ENCODE data around the gene AARS2.

- TF ChIP-seq, protein P1, sequence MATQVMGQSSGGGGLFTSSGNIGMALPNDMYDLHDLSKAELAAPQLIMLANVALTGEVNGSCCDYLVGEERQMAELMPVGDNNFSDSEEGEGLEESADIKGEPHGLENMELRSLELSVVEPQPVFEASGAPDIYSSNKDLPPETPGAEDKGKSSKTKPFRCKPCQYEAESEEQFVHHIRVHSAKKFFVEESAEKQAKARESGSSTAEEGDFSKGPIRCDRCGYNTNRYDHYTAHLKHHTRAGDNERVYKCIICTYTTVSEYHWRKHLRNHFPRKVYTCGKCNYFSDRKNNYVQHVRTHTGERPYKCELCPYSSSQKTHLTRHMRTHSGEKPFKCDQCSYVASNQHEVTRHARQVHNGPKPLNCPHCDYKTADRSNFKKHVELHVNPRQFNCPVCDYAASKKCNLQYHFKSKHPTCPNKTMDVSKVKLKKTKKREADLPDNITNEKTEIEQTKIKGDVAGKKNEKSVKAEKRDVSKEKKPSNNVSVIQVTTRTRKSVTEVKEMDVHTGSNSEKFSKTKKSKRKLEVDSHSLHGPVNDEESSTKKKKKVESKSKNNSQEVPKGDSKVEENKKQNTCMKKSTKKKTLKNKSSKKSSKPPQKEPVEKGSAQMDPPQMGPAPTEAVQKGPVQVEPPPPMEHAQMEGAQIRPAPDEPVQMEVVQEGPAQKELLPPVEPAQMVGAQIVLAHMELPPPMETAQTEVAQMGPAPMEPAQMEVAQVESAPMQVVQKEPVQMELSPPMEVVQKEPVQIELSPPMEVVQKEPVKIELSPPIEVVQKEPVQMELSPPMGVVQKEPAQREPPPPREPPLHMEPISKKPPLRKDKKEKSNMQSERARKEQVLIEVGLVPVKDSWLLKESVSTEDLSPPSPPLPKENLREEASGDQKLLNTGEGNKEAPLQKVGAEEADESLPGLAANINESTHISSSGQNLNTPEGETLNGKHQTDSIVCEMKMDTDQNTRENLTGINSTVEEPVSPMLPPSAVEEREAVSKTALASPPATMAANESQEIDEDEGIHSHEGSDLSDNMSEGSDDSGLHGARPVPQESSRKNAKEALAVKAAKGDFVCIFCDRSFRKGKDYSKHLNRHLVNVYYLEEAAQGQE (IDR thresholded peaks at IDR 0.05), result no peak
- TF ChIP-seq, protein P2, sequence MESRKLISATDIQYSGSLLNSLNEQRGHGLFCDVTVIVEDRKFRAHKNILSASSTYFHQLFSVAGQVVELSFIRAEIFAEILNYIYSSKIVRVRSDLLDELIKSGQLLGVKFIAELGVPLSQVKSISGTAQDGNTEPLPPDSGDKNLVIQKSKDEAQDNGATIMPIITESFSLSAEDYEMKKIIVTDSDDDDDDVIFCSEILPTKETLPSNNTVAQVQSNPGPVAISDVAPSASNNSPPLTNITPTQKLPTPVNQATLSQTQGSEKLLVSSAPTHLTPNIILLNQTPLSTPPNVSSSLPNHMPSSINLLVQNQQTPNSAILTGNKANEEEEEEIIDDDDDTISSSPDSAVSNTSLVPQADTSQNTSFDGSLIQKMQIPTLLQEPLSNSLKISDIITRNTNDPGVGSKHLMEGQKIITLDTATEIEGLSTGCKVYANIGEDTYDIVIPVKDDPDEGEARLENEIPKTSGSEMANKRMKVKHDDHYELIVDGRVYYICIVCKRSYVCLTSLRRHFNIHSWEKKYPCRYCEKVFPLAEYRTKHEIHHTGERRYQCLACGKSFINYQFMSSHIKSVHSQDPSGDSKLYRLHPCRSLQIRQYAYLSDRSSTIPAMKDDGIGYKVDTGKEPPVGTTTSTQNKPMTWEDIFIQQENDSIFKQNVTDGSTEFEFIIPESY (IDR thresholded peaks at IDR 0.05), result no peak
- no peak for TF ChIP-seq RAD21 (IDR thresholded peaks at IDR 0.05)
- TF ChIP-seq CTCF (IDR thresholded peaks at IDR 0.05; ENCODE audit: low read depth, low read length, missing input control), result no peak
- no peak for TF ChIP-seq RXRA (IDR thresholded peaks at IDR 0.05)
- TF ChIP-seq FOXA2 (IDR thresholded peaks at IDR 0.05), result no peak
- TF ChIP-seq YY1 (IDR thresholded peaks at IDR 0.05), result no peak
- TF ChIP-seq JUND (IDR thresholded peaks at IDR 0.05), result no peak
- TF ChIP-seq TAF1 (conservative IDR thresholded peaks at IDR 0.05), result no peak
- TF ChIP-seq, protein P3, sequence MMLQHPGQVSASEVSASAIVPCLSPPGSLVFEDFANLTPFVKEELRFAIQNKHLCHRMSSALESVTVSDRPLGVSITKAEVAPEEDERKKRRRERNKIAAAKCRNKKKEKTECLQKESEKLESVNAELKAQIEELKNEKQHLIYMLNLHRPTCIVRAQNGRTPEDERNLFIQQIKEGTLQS (IDR thresholded peaks at IDR 0.05), result no peak
- TF ChIP-seq GABPA (IDR thresholded peaks at IDR 0.05 in 1 of 2, conservative IDR thresholded peaks at IDR 0.05 in 1 of 2), result no peak
These were observed 26.2 kb upstream of the AARS2 start for GRCh38 chr6:44339301-44339700.
